GM19395 (cell line): ENCODE results near the gene ANKRD2.

Experiments
- ATAC-seq: cut with Tn5 transposase; IDR thresholded peaks from one replicate; pipeline ENCODE4 v1.9.1; 2021; ENCODE audit warnings: mild to moderate bottlenecking, moderate library complexity; ENCODE audit not compliant: unreplicated experiment

ANKRD2 gene

GRCh38 chr10:97632949-97633884, 60.6 kb downstream of the ANKRD2 start, which contains the start of gene MORN4:
Gene MORN4 (minus strand): TSS chr10:97633500. CDS start chr10:97619653, 13,847 bp downstream.
- peak; percentile 98 for ATAC-seq
